GM12872 (cell line): ENCODE data around the gene DGKE.

Source experiments
- CTCF ChIP-seq: IDR thresholded peaks from 3 replicates; pipeline ENCODE4 v1.5.1; 2011; ENCODE audit warnings: low read depth, mild to moderate bottlenecking, low read length, moderate library complexity; ENCODE audit not compliant: insufficient read depth

The DGKE gene

GRCh38 chr17:56898874-56899273 lies 64.9 kb downstream of the DGKE start:
- TF ChIP-seq CTCF: no peak

GRCh38 chr17:56899403-56899802 lies 65.5 kb downstream of the DGKE start:
- no peak for TF ChIP-seq CTCF

GRCh38 chr17:56902348-56902747 lies 68.4 kb downstream of the DGKE start:
- no peak for TF ChIP-seq CTCF

GRCh38 chr17:56903560-56903959 lies 69.6 kb downstream of the DGKE start:
- TF ChIP-seq CTCF: no peak

- TF ChIP-seq CTCF: no peak
Measured at GRCh38 chr17:56908001-56908542, 74.1 kb downstream of the DGKE start.

- no peak for TF ChIP-seq CTCF
Measured at GRCh38 chr17:56909742-56910508, 76.0 kb downstream of the DGKE start.

GRCh38 chr17:56910509-56911235 lies 76.7 kb downstream of the DGKE start:
- TF ChIP-seq CTCF: no peak
